Activated CD4-positive, CD25-positive, alpha-beta regulatory T cell treated with anti-CD3 and anti-CD28 coated beads, Interleukin-2, amount 50 U/mL, for 24 hours (primary cell): ENCODE measurements around the gene PEX5.
"Not testable (repeated sequence)": the region's sequence is repeated elsewhere in the genome, so short reads cannot be mapped to it uniquely, and the experiment has no call there.

Experiments
- ATAC-seq, 2 donors: fragments of 150-1000 bp; cut with Tn5 transposase; one replicate each; pipeline ENCODE4 v1.10.0; 2021; ENCODE audit warnings: mild to moderate bottlenecking in 1 of 2, moderate library complexity in 1 of 2

Gene PEX5

DNA sequence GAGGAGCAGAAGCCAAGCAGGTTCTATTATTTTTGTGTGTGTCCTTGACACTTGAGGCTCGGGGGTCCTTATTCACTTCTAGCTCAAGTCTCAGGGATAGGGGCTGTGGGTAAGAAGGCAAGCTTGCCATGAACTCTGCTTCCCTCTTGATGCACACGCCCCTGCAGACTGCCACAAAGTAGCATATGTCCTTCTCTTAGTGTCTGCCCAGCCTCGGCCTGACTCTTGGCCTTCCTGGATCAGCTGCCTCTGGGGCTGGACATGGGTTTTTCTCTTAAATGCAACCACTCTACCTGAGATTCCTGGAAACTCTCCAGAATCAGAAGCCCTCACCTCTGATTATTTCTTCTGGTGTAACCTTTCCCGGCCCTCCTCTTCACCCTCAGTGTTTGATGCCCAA, 28.2 kb upstream of the PEX5 start:
- ATAC-seq = no peak

DNA sequence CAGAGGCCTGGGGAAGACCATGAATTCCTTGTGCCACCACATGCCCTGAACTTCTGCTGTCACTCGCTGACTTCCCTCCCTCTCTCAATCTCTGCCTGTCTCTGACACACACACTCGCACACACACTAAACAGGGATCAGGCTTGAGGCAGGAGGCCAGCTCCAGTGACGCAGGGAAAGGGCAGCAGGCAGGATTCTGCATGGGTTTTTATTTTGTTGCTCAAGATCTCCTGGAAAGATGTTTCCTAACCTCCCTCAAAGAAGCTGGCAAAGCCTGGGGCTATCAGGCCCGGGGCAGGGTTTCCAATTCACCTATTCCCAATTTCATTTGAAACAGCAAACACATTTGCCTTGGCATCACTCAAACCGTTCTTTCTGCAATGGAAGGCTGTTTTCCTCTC, 27.7 kb upstream of the PEX5 start:
- ATAC-seq = no peak

DNA sequence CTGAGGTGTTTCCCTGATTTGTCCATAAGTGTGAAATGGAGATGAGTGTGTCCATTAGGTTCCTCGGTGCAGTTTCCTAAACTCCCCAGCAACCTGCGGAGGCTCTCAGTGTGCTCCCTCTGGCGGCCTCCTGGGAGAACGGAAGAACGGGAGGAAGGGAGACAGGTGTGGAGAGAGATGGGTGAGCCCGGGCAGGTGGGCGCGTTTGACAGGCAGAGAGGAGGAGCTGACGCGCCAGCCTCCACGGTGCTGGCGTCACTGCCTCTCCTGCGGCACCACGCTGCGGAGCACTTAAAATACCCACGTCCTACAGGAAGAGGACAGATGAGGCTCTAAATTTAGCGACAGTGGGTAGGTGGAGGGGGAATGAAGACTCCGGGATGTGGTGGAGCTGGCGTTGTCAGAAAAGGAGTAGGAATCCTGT, 26.8 kb upstream of the PEX5 start:
- peak; percentile 51 to 63 for ATAC-seq

DNA sequence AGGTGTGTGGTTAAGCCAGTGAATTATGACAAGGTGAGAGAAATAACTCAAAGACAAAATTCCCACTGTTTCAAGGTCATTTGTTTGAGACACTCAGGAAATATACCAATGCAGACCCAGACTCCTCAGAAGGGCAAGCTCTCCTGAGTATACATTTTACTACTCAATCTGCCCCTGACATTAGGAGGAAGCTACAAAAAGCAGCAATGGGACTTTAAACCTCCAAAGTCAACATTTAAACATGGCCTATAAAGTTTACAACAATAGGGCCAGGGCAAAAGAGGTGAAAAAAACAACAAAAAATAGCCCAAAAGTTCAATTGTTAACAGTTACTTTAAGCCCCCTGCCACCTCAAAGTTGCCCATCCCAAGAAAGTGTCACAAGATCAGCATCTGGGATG, 19.5 kb upstream of the PEX5 start:
- ATAC-seq = no peak

DNA sequence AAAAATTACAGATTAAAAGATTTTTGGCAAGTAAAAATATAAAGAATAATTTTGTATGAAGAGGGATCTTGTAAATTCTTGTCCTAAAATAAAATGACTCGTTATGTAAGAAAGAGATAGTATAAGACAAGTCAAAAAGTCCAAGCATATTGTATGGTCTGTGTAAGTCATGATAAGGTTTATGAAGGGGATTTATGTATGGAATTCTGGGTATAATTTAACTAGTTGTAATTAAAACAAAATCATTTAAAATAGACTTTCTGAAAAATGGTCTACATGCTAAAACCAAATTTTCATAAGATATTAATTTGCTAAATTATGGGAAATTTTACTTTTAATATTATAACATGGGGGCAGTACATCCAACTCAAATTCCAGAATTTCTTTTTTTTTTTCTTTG, 17.6 kb upstream of the PEX5 start:
- ATAC-seq = no peak

DNA sequence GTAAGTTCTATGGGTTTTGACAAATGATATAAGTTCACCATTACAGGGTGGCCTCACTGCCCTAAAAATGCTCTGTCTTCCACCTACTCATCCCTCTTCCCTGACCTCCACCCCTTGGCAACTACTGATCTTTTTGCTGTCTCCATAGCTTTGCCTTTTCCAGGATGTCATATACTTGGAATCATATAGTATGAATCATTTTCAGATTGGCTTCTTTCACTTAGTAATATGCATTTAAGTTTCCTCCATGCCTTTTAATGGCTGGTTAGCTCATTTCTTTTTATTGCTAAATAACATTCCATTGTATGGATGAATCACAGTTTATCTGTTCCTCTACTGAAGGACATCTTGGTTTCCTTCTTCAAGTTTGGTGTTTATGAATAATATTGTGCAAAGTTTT, 14.0 kb upstream of the PEX5 start:
- no peak for ATAC-seq

DNA sequence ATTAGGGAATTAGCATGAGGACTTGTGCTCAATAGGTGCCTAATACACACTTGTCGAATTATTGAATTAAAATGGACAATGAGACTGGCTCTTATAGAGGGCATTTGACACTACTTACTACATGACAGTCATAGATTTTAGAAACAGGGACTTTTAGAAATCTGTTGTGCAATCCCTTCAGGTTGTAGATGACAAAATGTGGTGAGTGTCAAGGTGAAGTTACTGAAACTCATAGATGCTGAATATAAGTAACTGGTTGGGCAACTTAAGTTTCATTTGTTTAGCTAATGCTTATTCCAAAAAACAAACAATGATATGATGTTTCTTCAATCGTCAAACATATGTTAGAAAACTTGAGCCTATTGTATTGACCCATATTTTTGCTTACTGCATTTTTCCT, 12.9 kb upstream of the PEX5 start:
- no peak for ATAC-seq

DNA sequence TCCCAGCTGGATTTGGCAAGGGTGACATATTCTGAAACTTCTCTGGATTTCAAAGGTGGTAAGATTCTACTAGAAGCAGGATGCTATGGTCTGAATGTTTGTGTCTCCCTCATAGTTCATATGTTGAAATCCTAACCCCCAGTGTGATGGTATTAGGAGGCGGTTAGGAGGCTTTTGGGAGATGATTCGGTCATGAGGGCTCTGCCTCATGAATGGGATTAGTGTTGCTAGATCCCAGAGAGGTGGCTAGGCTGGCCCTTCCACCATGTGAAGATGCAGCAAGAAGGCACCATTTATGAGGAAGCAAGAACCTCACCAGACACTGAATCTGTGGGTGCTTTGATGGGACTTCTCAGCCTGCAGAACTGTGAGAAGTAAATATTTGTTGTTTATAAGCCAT, 11.0 kb upstream of the PEX5 start:
- no peak for ATAC-seq

DNA sequence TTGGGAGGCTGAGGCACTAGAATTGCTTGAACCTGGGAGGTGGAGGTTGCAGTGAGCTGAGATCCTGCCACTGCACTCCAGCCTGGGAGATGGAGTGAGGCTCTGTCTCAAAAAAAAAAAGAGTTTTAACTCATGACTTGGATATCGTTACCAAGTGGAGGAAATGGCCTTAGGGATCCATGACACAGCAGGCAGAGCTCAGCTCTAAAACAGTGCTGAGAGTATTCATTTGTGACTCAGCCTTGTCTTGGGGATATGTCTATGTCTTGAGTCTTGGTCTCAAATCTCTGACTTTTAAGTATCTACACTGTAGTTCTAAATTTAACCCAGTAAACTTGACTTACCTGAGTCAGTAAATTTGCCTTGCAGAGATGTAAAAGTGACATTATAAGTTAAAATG, 8.8 kb upstream of the PEX5 start:
- no peak for ATAC-seq

DNA sequence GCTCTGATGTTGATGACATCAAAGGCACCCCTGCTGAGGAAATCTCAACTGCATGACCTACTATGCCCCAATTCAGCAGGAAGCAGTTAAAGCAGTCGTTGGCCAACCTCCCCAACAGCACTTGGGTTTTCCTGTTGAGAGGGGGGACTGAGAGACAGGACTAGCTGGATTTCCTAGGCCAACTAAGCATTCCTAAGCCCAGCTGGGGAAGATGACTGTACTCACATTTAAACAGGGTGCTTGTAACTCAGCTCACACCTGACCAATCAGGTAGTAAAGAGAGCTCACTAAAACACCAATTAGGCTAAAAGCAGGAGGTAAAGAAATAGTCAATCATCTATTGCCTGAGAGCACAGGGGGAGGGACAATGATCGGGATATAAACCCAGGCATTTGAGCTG, 3.4 kb upstream of the PEX5 start:
- not testable (repeated sequence) for ATAC-seq

DNA sequence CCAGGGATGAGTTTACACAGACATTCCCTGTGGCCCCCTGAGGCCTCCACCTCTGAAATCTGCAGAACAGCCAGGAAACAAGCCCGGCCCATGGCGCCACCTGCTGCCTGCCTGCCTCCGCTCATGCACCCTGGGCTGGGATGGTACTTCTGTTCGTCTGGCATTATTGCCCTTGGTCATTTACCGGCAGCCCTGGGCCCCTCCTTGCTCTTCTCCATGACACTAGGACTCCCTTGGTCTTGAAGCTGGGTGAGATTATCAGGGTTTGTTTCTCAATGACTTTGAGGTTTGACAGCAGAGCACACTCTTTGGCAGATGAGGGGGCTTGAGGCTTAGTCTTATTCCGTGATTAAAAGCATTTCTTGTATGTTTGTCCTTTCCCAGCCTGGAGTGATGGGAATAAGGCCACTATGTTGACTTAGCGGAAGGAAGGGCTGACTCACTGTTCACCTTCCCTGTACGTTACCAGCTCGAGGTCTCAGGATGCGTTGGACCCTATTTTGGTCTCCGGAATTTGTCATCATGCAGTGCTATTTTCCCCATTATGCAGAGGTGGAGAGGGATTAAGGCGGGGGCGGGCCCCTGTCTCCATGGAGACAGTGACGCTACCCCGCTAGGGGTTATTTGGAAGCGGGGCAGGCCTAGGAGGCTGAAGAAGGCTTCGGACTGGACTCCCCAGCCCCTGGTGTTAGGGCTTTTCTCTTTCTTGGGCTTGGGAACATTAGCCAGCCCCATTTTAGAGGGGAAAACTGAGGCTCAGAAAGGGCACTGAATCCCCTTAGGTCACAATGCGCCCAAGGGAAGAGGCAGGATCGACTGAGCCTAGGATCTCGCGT, 706 bp upstream of the PEX5 start:
- ATAC-seq = peak; percentile 23 to 31

DNA sequence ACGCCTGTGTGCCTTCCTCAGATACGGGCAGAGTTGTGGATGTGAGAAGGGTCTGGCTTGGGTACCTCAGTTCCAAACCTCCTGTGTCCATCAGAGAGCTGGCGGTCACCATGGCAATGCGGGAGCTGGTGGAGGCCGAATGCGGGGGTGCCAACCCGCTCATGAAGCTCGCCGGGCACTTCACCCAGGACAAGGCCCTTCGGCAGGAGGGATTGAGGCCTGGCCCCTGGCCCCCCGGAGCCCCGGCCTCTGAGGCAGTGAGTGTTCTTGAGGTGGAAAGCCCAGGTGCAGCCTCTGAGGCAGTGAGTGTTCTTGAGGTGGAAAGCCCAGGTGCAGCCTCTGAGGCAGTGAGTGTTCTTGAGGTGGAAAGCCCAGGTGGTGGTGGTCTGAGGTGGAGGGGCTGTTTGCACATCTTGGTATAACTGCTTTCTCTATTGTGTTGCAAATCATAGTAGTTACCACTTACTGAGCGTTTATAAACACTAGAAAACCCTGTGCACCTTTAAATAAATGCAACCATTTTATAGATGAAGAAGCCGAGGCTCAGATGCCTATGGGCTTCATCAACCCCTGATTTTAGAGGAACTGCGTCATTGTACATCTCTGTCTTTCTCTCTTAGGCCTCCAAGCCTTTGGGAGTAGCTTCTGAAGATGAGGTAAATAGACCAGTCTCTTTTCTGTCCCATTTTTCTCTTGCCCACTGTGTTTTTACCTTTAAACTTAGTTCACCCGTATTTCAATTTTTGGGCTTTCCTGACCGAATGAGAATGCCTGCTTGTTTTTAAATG, 976 bp downstream of the PEX5 start:
- no peak for ATAC-seq

DNA sequence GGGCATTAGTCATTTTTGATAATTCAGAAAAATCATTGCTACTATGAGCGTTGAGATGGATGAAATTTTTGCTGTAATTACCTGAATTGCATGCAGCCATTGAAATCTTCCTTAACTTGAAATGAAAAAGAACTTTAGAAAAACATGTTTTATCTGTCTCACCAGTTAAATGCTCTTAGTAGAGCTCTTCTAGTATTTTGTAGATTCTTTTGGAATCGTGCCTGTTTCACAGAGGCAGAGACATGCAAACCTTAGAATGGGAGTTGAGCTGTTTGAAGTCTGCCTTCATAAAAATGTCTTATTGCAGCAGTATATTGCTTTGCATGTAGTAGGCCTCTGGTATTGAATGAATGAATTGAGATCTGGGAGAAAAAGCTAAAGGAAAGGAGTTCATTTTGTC, 4.2 kb downstream of the PEX5 start:
- ATAC-seq = no peak

DNA sequence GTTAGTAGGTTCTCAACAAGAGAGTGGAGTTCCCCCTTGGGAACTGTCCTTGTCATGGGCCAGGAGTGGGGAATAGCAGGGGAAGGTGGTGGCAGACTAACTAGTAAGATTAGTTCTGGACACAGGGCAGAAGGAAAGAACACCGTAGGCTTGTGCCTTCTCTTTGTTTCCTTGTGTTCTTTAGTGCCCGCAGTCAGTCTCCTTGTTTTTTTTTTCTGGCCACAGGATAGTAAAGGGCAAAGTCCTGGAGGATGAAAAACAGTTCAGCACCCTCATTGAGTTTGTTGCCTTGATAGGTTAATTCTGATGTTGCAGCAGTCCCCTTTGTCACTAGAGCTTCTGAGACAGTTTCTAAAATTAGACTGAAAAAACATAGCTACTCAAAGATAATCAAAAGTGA, 8.4 kb downstream of the PEX5 start:
- no peak for ATAC-seq

DNA sequence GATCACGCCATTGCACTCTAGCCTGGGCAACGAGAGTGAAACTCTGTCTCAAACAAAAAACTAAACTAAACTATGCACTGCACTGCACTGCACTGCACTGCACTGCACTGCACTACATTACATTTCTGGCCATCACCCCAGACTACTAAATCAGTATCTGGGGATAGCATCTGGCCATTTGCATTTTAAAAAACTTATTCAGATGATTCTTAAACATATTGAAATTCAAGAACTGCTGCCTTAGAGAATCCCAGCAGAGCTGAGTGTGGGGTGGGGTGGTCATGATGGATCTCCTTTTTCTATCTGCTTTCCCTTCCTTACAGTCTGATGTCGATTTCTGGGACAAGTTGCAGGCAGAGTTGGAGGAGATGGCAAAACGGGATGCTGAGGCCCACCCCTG, 13.6 kb downstream of the PEX5 start:
- ATAC-seq = no peak

DNA sequence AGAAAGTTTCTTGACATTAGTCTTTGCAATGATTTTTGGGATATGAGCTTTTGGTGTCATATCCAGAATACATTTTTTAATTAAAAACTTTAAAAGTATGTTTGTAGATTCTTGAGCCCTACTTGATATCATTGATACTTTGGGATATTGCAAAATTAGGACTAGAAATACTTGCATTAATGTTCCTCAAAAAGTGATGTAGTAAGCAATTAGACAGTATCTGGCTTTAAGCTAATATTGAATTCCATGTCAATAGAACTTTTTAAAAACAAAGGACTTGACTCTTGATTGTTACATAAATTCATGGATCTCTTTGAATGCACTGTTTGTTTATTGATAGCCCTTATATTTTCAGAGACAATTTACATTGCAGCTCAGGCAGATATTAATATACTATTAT, 15.6 kb downstream of the PEX5 start:
- ATAC-seq = no peak

DNA sequence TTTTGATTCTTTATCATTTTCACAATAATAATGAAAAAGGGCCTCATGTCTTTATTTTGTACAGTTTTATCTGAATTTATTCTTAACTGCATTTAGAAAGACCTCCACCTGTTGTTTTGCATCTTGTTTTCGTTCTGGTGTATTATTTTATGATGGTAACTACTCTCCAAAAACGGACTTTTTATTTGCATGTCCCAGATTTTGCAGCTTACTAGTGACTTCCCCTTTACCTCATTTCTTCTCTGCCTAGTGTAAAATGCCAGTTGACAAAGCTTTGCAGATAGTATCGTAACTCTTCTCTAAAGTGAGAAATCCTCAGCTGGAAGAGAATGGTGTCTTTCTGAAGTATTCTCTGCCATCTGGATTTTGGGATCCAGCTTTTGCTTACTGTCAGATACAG, 17.2 kb downstream of the PEX5 start:
- no peak for ATAC-seq

DNA sequence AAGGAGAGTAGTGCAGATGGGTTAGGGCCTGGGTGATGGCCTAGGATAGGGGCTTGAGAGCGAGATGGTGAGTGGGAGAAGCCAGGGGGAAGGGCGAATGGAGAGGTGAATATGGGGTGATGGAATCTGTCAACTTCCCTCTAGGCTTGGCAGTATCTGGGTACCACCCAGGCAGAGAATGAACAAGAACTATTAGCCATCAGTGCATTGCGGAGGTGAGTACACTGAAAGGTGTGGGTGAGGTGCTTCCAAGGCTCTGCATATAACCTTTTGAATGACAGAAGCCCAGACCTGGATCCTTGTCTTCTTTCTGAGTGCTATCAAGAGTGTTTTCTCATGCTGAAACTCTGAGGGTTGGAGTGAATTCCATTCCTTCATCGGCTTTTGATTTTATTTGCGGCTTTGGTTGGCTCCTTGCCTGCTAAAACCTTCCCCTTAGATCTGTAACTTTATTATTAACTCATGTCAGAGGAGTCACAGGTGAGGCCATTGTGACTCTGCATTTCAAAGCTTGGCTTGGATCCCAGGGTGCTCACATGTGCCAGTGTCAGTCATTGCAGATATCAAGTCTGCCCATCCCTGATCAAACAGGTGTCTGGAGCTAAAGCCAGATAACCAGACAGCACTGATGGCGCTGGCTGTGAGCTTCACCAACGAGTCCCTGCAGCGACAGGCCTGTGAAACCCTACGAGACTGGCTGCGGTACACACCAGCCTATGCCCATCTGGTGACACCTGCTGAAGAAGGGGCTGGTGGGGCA, 18.6 kb downstream of the PEX5 start:
- ATAC-seq = no peak

DNA sequence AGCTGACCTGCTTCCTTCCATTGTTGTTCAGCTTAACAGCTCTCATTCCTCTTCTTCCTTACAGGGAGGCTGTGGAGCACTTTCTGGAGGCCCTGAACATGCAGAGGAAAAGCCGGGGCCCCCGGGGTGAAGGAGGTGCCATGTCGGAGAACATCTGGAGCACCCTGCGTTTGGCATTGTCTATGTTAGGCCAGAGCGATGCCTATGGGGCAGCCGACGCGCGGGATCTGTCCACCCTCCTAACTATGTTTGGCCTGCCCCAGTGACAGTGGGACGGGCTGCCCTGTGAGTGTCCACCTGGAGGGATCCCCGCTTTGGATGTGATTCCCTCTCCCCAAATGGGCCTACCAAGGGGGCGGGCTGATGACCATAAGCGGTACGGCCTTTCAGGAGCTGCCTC, 20.5 kb downstream of the PEX5 start:
- ATAC-seq = no peak

DNA sequence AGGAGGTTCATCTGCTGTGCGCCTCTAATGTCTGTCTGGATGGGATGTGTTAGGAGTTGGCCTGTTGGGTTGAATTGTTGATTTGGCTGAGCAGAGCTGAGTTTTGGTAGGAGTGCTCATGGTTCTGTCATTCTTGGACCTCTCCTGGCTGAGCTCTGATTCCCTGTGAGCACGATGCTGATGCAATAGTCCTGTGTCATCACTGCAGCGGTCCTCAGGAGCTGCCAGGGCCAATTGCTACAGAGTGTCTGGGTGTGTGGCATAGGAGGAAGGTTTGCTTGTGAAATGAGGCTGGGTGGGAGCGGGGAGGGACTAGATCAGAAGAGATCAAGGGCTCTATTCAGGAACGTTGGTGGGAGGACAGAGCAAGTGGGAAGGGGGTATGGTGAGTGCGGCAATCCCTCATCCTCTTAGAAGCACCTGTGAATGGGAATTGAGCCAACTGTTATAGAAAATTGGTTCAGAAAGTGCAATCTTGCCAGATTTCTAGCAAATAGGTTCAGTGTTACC, 21.2 kb downstream of the PEX5 start:
- ATAC-seq = no peak

DNA sequence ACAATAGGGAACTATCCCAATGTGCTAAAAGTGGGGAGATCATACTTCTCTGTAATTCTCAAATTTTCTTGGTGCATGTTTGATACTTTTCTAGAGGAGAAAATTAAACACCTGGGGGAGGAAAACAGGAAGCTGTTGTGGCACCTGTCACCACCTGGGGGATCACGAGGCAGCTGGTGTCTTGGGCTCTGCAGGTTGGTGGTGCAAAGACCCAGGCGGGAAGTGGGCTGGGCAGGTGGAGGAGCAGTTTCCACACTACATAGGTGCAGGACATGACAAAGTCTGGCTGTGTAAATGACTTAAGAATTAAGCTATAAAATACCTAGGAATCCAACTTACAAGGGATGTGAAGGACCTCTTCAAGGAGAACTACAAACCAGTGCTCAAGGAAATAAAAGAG, 23.2 kb downstream of the PEX5 start:
- ATAC-seq = no peak

DNA sequence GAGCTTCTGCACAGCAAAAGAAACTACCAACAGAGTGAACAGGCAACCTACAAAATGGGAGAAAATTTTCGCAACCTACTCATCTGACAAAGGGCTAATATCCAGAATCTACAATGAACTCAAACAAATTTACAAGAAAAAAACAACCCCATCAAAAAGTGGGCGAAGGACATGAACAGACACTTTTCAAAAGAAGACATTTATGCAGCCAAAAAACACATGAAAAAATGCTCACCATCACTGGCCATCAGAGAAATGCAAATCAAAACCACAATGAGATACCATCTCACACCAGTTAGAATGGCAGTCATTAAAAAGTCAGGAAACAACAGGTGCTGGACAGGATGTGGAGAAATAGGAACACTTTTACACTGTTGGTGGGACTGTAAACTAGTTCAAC, 24.3 kb downstream of the PEX5 start:
- ATAC-seq = not testable (repeated sequence)

DNA sequence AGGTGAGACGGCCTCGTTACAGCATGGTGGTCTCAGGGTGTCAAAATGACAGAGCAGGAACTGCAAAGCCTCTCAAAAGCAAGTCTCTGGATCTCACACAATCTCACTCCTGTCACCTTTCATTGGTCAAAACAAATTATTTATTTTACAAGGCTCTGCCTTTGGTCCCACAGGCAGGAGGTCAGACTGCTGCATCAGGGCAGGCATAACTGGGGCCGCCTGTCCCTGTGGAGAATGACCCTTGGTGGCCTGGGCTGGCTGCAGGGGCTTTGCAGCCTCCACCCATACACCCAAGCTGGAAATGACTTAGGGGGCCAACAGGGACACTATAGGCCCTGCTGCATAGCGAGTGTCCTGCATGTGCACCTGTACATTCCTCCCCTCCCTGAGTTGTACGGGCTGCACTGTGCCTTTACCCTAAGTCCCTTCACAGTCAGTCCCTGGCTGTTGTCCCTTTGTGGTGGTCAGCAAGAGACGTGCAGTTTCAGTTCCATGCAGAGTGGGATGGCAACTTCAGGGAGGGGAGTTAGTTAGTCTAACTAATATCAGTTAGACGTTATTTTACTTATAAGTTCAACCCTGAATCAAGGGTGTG, 28.1 kb downstream of the PEX5 start:
- ATAC-seq = no peak
